T-cell (primary cell): Measurements from ENCODE around the gene CDC45. TPM values are rescaled to one million over a fixed set of nuclear protein-coding genes. Genes with fewer than 3 reads are reported as not detected.

Source experiments
- ATAC-seq, 4 experiments: fragments of 200-7000 bp in 3 of 4; fragments of 150-1000 bp in 1 of 4; cut with Tn5 transposase; replicated peaks in 1 of 4; 1 replicate in 3 of 4; 2 replicates in 1 of 4; pipeline ENCODE4 v1.10.0; 2021; ENCODE audit warnings: moderate library complexity in 3 of 4, mild to moderate bottlenecking in 2 of 4, moderate number of reproducible peaks in 1 of 4
- CTCF ChIA-PET, 2 donors: fragments of 300-600 bp; sonication (Branson Sonifier 250); formaldehyde crosslinking; loops; one replicate each; lab custom pipeline; 2022; ENCODE audit warnings: antibody characterized with exemption in 2 of 2; lab: Charles Lee
- POLR2A ChIA-PET, 2 donors: fragments of 300-600 bp; sonication (Branson Sonifier 250); formaldehyde crosslinking; loops; one replicate each; lab custom pipeline; 2022; ENCODE audit warnings: antibody characterized with exemption in 2 of 2; lab: Charles Lee
- DNase-seq, 35 experiments: peaks; one replicate each; pipeline versions ENCODE4 v3.0.0 to v3.0.0-alpha.2; 2013 to 2023
- H3K27ac ChIP-seq: one replicate; pipeline ENCODE4 v1.5.1; 2013; ENCODE audit warnings: low read length
- H3K27me3 ChIP-seq, 2 experiments: replicated peaks in 1 of 2; 1 replicate in 1 of 2; 2 replicates in 1 of 2; pipeline versions ENCODE4 v1.6.1 to v1.7.0; 2013; ENCODE audit warnings: low read length in 1 of 2, mixed read lengths in 1 of 2; ENCODE audit not compliant: control insufficient read depth in 2 of 2, insufficient read depth in 2 of 2; ENCODE audit errors: extremely low read depth in 1 of 2
- H3K36me3 ChIP-seq, 2 donors: 1 replicate in 1 of 2; 2 replicates in 1 of 2; pipeline versions ENCODE4 v1.6.1 to v1.7.0; 2013; ENCODE audit warnings: low read length in 1 of 2; ENCODE audit not compliant: control insufficient read depth in 2 of 2, insufficient read depth in 1 of 2; ENCODE audit errors: extremely low read depth in 1 of 2
- H3K4me1 ChIP-seq, 2 experiments: 1 replicate in 1 of 2; 2 replicates in 1 of 2; pipeline versions ENCODE4 v1.6.1 to v1.7.0; 2013; ENCODE audit warnings: low read length in 2 of 2, mixed read lengths in 1 of 2; ENCODE audit not compliant: insufficient read depth in 2 of 2, control insufficient read depth in 1 of 2; ENCODE audit errors: extremely low read depth in 1 of 2
- H3K4me3 ChIP-seq, 2 donors: 1 replicate in 1 of 2; 2 replicates in 1 of 2; pipeline versions ENCODE4 v1.5.1 to v1.7.0; 2013; ENCODE audit warnings: mild to moderate bottlenecking in 2 of 2, low read length in 1 of 2, moderate library complexity in 1 of 2; ENCODE audit not compliant: control insufficient read depth in 1 of 2; ENCODE audit errors: extremely low read depth in 1 of 2
- H3K9me3 ChIP-seq: 2 replicates; pipeline ENCODE4 v1.7.0; 2013
- H3K27ac Mint-ChIP-seq, 2 donors: one replicate each; pipeline ENCODE4 v1.8.0; 2020 to 2021; ENCODE audit warnings: mild to moderate bottlenecking in 2 of 2, mixed read lengths in 2 of 2
- H3K27me3 Mint-ChIP-seq, 2 donors: one replicate each; pipeline ENCODE4 v1.8.0; 2021 to 2022; ENCODE audit warnings: mixed read lengths in 2 of 2
- H3K36me3 Mint-ChIP-seq: one replicate; pipeline ENCODE4 v1.8.0; 2021; ENCODE audit warnings: mixed read lengths
- H3K4me1 Mint-ChIP-seq, 3 donors: one replicate each; pipeline ENCODE4 v1.8.0; 2020 to 2022; ENCODE audit warnings: mixed read lengths in 3 of 3, mild to moderate bottlenecking in 1 of 3
- H3K4me3 Mint-ChIP-seq, 3 donors: one replicate each; pipeline ENCODE4 v1.8.0; 2020 to 2022; ENCODE audit warnings: mild to moderate bottlenecking in 3 of 3, mixed read lengths in 3 of 3, moderate library complexity in 3 of 3
- H3K9me3 Mint-ChIP-seq, 3 donors: one replicate each; pipeline ENCODE4 v1.8.0; 2020 to 2022; ENCODE audit warnings: mixed read lengths in 3 of 3
- WGBS: methylation state at CpG from one replicate; pipeline ENCODE4 v1.1.5; 2013; ENCODE audit warnings: missing lambda C conversion rate; ENCODE audit not compliant: insufficient coverage; 5-methylcytosine and 5-hydroxymethylcytosine counted together
- total RNA-seq, 35 experiments: library from RNA in 6 of 35; stranded (reverse) in 6 of 35; fragments of 120-200 nt in 1 of 35; gene quantifications; one replicate each; pipeline versions ENCODE4 v1.2.1 to v1.2.4 and lab custom pipeline; 2013 to 2026

The CDC45 gene
- total RNA-seq, 5 donors from 2014 or later (not counting 1 experiment from before 2014, with no cell fraction given) = 0.56 to 2.7 (median 2.2) TPM

- no peak for ATAC-seq
- no peaks in the 10 kb centered on the region for H3K36me3 ChIP-seq
- H3K27ac ChIP-seq = no peak overlapping the region
- no peaks in the 10 kb centered on the region for H3K4me1 ChIP-seq
- Mint-ChIP-seq H3K27me3 (peaks cover 0 to 11% of the 10 kb centered on the region in 2 donors), H3K27ac (no peak overlapping the region), H3K4me1 (no peaks in the 10 kb centered on the region), H3K9me3 (no peaks in the 10 kb centered on the region), H3K36me3 (no peaks in the 10 kb centered on the region), H3K4me3 (no peak overlapping the region)
- H3K9me3 ChIP-seq = no peaks in the 10 kb centered on the region
- H3K27me3 ChIP-seq = peaks cover 0 to 15% of the 10 kb centered on the region in 2 experiments
- no peak for DNase-seq
- ChIA-PET POLR2A (no interaction called here), CTCF (no interaction called here)
- 77% methylated on average over 3 of the region's 7 CpGs for WGBS
- H3K4me3 ChIP-seq = no peak overlapping the region
Measured at GRCh38 chr22:19549428-19549827, 69.7 kb downstream of the CDC45 start.

- H3K27ac Mint-ChIP-seq = no peak overlapping the region
Measured at GRCh38 chr22:19550382-19550781, 70.7 kb downstream of the CDC45 start.

GRCh38 chr22:19553201-19553600 lies 73.5 kb downstream of the CDC45 start:
- Histone ChIP-seq H3K27ac (no peak overlapping the region), H3K27me3 (peaks cover 0 to 21% of the 10 kb centered on the region in 2 experiments), H3K36me3 (no peaks in the 10 kb centered on the region), H3K9me3 (no peaks in the 10 kb centered on the region), H3K4me3 (no peak overlapping the region), H3K4me1 (no peaks in the 10 kb centered on the region)
- ChIA-PET POLR2A (no interaction called here), CTCF (interaction anchor here in 1 of 2 donors (0.7 kb wide), 1 partner anchor 1024 kb away, joined by 5 read pairs; no protein-coding TSS in a partner anchor)
- no peak for DNase-seq
- 71% methylated on average over 1 of the region's 2 CpGs for WGBS
- H3K9me3 Mint-ChIP-seq = no peaks in the 10 kb centered on the region
- no peak overlapping the region for H3K4me3 Mint-ChIP-seq
- ATAC-seq = no peak
- peaks cover 0 to 9% of the 10 kb centered on the region in 2 donors for H3K27me3 Mint-ChIP-seq
- H3K36me3 Mint-ChIP-seq = no peaks in the 10 kb centered on the region
- H3K4me1 Mint-ChIP-seq = no peaks in the 10 kb centered on the region
- H3K27ac Mint-ChIP-seq = no peak overlapping the region

More at GRCh38 chr22:19550382-19550781, 70.7 kb downstream of the CDC45 start:
- Histone ChIP-seq H3K4me3 (no peak overlapping the region), H3K9me3 (no peaks in the 10 kb centered on the region), H3K27me3 (peaks cover 0 to 14% of the 10 kb centered on the region in 2 experiments), H3K4me1 (no peaks in the 10 kb centered on the region), H3K27ac (no peak overlapping the region), H3K36me3 (no peaks in the 10 kb centered on the region)
- 87% methylated on average over 4 of the region's 7 CpGs for WGBS
- H3K4me3 Mint-ChIP-seq = no peak overlapping the region
- no peak for DNase-seq
- no peaks in the 10 kb centered on the region for H3K9me3 Mint-ChIP-seq
- H3K4me1 Mint-ChIP-seq = no peaks in the 10 kb centered on the region
- no peaks in the 10 kb centered on the region for H3K36me3 Mint-ChIP-seq
- ChIA-PET POLR2A (no interaction called here), CTCF (no interaction called here)
- H3K27me3 Mint-ChIP-seq = peaks cover 0 to 9% of the 10 kb centered on the region in 2 donors
- ATAC-seq = no peak

GRCh38 chr22:19554834-19555404 lies 75.2 kb downstream of the CDC45 start:
- no peak overlapping the region for H3K27ac ChIP-seq
- POLR2A ChIA-PET = no interaction called here
- CTCF ChIA-PET = no interaction called here
- H3K4me3 ChIP-seq = no peak overlapping the region
- H3K27me3 ChIP-seq = peaks cover 0 to 21% of the 10 kb centered on the region in 2 experiments
- Mint-ChIP-seq H3K4me1 (no peaks in the 10 kb centered on the region), H3K27ac (no peak overlapping the region), H3K36me3 (no peaks in the 10 kb centered on the region), H3K27me3 (peaks cover 0 to 11% of the 10 kb centered on the region in 2 donors), H3K4me3 (no peak overlapping the region), H3K9me3 (no peaks in the 10 kb centered on the region)
- no peak for ATAC-seq
- H3K9me3 ChIP-seq = no peaks in the 10 kb centered on the region
- no peaks in the 10 kb centered on the region for H3K4me1 ChIP-seq
- DNase-seq = no peak
- no peaks in the 10 kb centered on the region for H3K36me3 ChIP-seq
- 83% methylated on average over 3 of the region's 12 CpGs for WGBS

- CTCF ChIA-PET = no interaction called here
- Mint-ChIP-seq H3K27me3 (peaks cover 0 to 11% of the 10 kb centered on the region in 2 donors), H3K36me3 (no peaks in the 10 kb centered on the region), H3K9me3 (no peaks in the 10 kb centered on the region), H3K4me3 (no peak overlapping the region), H3K4me1 (no peaks in the 10 kb centered on the region), H3K27ac (no peak overlapping the region)
- Histone ChIP-seq H3K27ac (no peak overlapping the region), H3K27me3 (peaks cover 0 to 21% of the 10 kb centered on the region in 2 experiments), H3K9me3 (no peaks in the 10 kb centered on the region), H3K36me3 (no peaks in the 10 kb centered on the region), H3K4me3 (no peak overlapping the region), H3K4me1 (no peaks in the 10 kb centered on the region)
- DNase-seq = no peak
- WGBS = 50% methylated on average over 3 of the region's 6 CpGs
- POLR2A ChIA-PET = interaction anchor here in 1 of 2 donors (0.6 kb wide), 2 partner anchors 226 to 454 kb away, joined by 4 to 5 read pairs; no protein-coding TSS in a partner anchor
- ATAC-seq = no peak
Measured at GRCh38 chr22:19555651-19556050, 75.9 kb downstream of the CDC45 start.

GRCh38 chr22:19556963-19557545 lies 77.3 kb downstream of the CDC45 start:
- no peaks in the 10 kb centered on the region for H3K9me3 Mint-ChIP-seq
- Histone ChIP-seq H3K4me3 (no peak overlapping the region), H3K27me3 (peaks cover 0 to 21% of the 10 kb centered on the region in 2 experiments), H3K9me3 (no peaks in the 10 kb centered on the region), H3K4me1 (no peaks in the 10 kb centered on the region), H3K27ac (no peak overlapping the region), H3K36me3 (no peaks in the 10 kb centered on the region)
- no peaks in the 10 kb centered on the region for H3K36me3 Mint-ChIP-seq
- DNase-seq (no peak), ATAC-seq (no peak)
- ChIA-PET CTCF (no interaction called here), POLR2A (no interaction called here)
- H3K27me3 Mint-ChIP-seq = peaks cover 0 to 11% of the 10 kb centered on the region in 2 donors
- H3K4me3 Mint-ChIP-seq = no peak overlapping the region
- no peak overlapping the region for H3K27ac Mint-ChIP-seq
- 100% methylated on average over 4 of the region's 10 CpGs for WGBS
- no peaks in the 10 kb centered on the region for H3K4me1 Mint-ChIP-seq
